HepG2 (cell line): ENCODE measurements around the gene UBE2M. TPM values are rescaled to one million over a fixed set of nuclear protein-coding genes. Genes with fewer than 3 reads are reported as not detected.

Source experiments
- HNRNPL ChIP-seq: fragments of 200-400 bp; formaldehyde crosslinking; IDR thresholded peaks from 2 replicates; pipeline ENCODE4 v1.6.1; 2017; ENCODE audit warnings: mild to moderate bottlenecking, low read depth, low read length
- PHF20 ChIP-seq: sonication (generic); formaldehyde crosslinking; IDR thresholded peaks from 2 replicates; pipeline ENCODE4 v1.5.0; 2020; ENCODE audit warnings: mild to moderate bottlenecking, missing genetic modification reagents
- RXRB ChIP-seq: IDR thresholded peaks from 2 replicates; pipeline ENCODE4 v1.6.1; 2016; ENCODE audit warnings: borderline replicate concordance, missing genetic modification reagents, missing compliant biosample characterization
- SP5 ChIP-seq: IDR thresholded peaks from 2 replicates; pipeline ENCODE4 v1.6.1; 2016; ENCODE audit warnings: low read depth, borderline replicate concordance
- U2AF1 ChIP-seq: fragments of 200-400 bp; formaldehyde crosslinking; optimal IDR thresholded peaks from 2 replicates; pipeline ENCODE3; 2017; ENCODE audit warnings: mild to moderate bottlenecking, low read depth, low read length
- ZFP82 ChIP-seq: sonication (generic); formaldehyde crosslinking; IDR thresholded peaks from 2 replicates; pipeline ENCODE4 v1.5.1; 2020; ENCODE audit warnings: mild to moderate bottlenecking, missing genetic modification reagents, borderline replicate concordance
- ZKSCAN1 ChIP-seq: fragments of 150-350 bp; IDR thresholded peaks from 2 replicates; pipeline ENCODE4 v1.6.1; 2014; ENCODE audit warnings: low read length
- ZKSCAN8 ChIP-seq: IDR thresholded peaks from 2 replicates; pipeline ENCODE4 v1.6.1; 2016; ENCODE audit warnings: borderline replicate concordance, missing genetic modification reagents, missing compliant biosample characterization
- ZNF343 ChIP-seq: sonication (generic); formaldehyde crosslinking; IDR thresholded peaks from 2 replicates; pipeline ENCODE4 v1.4.0; 2020; ENCODE audit warnings: mild to moderate bottlenecking, missing genetic modification reagents
- polyA plus RNA-seq, 8 experiments: library from polyadenylated mRNA; depleted of rRNA in 3 of 8; stranded (reverse) in 7 of 8; unstranded in 1 of 8; fragments of >200 nt; fragmentation: Illumina TruSeq in 4 of 8; extraction: Trizol in 4 of 8; gene quantifications; 2 replicates each; pipeline versions ENCODE4 v1.2.1 to v1.2.3, GENCODE V29; 2011 to 2016; ENCODE audit warnings: low read depth in 4 of 8, missing spikeins in 1 of 8, mixed read lengths in 1 of 8; ENCODE audit not compliant: insufficient read depth in 1 of 8
- total RNA-seq, 5 experiments: library from RNA; depleted of rRNA; stranded (reverse); fragments of >200 nt; fragmentation: Illumina TruSeq; extraction: Trizol; gene quantifications; 2 replicates each; pipeline ENCODE4 v1.2.3, GENCODE V29; 2016; ENCODE audit warnings: low read depth in 1 of 5
- TF ChIP-seq, protein P1 (sequence below): sonication (generic); formaldehyde crosslinking; IDR thresholded peaks from 2 replicates; pipeline ENCODE4 v1.4.0; 2020; ENCODE audit warnings: mild to moderate bottlenecking, missing genetic modification reagents
- TF ChIP-seq, protein P2 (sequence below): sonication (generic); formaldehyde crosslinking; IDR thresholded peaks from 2 replicates; pipeline ENCODE4 v1.8.0; 2022; ENCODE audit warnings: mild to moderate bottlenecking, missing genetic modification reagents
- TF ChIP-seq, protein P3 (sequence below): sonication (generic); formaldehyde crosslinking; IDR thresholded peaks from 2 replicates; pipeline ENCODE4 v1.5.1; 2020; ENCODE audit warnings: mild to moderate bottlenecking, missing genetic modification reagents, moderate library complexity
- TF ChIP-seq, protein P4 (sequence below): sonication (generic); formaldehyde crosslinking; IDR thresholded peaks from 2 replicates; pipeline ENCODE4 v1.5.1; 2020; ENCODE audit warnings: mild to moderate bottlenecking, missing genetic modification reagents, moderate library complexity
- TF ChIP-seq, protein P5 (sequence below): sonication (generic); formaldehyde crosslinking; IDR thresholded peaks from 2 replicates; pipeline ENCODE4 v1.8.1; 2023; ENCODE audit warnings: mild to moderate bottlenecking, missing genetic modification reagents

Gene UBE2M
- total and polyA plus RNA-seq, 2 of the 13 experiments (the other 11 are each of a cell fraction or from before 2014, with no cell fraction given): 36.2 to 50.3 TPM

DNA sequence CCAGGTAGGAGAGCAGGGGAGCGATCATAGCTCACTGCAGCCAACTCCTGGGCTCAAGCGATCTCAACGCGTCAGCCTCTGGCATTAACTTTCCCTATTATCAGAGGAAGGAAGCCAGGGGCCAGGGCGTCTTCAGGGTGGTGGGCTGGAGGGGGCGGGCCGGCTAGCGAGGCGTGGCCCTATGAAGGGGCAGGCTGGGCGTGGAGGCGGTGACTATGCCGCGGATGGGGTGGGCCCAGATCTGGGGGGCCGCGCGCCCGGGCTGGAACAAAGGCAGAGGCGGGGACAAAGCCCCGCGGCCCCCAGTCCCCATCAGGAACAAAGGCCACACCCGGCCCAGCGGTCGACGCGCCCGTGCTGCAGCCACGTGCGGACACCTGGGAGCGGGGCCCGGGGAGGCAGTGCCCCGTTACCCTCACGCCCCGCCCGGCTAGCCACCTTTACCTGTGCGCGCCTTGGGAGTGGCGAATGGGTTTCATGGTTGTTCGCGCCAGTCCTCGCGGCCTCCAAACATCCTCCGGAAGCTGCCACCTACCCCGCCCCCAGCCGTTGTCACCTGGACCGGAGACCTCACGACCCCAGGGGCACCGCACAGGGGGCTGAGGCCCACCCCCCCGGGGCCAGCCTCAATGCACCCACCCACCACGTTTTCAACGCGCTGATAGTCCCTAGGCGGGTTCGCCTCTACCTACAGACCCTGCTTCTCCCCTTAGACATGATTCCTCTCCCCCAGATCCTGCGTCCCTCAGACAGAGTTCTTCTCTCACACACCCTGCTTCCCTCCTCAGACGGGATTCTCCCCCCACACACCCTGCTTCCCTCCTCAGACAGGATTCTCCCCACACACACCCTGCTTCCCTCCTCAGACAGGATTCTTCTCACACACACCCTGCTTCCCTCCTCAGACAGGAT is 19.9 kb downstream of the UBE2M start (continued):
- TF ChIP-seq, protein P1, sequence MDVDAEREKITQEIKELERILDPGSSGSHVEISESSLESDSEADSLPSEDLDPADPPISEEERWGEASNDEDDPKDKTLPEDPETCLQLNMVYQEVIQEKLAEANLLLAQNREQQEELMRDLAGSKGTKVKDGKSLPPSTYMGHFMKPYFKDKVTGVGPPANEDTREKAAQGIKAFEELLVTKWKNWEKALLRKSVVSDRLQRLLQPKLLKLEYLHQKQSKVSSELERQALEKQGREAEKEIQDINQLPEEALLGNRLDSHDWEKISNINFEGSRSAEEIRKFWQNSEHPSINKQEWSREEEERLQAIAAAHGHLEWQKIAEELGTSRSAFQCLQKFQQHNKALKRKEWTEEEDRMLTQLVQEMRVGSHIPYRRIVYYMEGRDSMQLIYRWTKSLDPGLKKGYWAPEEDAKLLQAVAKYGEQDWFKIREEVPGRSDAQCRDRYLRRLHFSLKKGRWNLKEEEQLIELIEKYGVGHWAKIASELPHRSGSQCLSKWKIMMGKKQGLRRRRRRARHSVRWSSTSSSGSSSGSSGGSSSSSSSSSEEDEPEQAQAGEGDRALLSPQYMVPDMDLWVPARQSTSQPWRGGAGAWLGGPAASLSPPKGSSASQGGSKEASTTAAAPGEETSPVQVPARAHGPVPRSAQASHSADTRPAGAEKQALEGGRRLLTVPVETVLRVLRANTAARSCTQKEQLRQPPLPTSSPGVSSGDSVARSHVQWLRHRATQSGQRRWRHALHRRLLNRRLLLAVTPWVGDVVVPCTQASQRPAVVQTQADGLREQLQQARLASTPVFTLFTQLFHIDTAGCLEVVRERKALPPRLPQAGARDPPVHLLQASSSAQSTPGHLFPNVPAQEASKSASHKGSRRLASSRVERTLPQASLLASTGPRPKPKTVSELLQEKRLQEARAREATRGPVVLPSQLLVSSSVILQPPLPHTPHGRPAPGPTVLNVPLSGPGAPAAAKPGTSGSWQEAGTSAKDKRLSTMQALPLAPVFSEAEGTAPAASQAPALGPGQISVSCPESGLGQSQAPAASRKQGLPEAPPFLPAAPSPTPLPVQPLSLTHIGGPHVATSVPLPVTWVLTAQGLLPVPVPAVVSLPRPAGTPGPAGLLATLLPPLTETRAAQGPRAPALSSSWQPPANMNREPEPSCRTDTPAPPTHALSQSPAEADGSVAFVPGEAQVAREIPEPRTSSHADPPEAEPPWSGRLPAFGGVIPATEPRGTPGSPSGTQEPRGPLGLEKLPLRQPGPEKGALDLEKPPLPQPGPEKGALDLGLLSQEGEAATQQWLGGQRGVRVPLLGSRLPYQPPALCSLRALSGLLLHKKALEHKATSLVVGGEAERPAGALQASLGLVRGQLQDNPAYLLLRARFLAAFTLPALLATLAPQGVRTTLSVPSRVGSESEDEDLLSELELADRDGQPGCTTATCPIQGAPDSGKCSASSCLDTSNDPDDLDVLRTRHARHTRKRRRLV (CRISPR knock-in tag): no peak
- TF ChIP-seq ZNF343 (no peak), HNRNPL (no peak), PHF20 (0 out of 2 replicates have a peak, but pooled peaks have one; percentile 19), ZKSCAN1 (no peak), RXRB (CRISPR knock-in tag) (no peak), SP5 (CRISPR knock-in tag) (0 out of 2 replicates have a peak, but pooled peaks have one; percentile 21), ZKSCAN8 (CRISPR knock-in tag) (no peak), ZFP82 (CRISPR knock-in tag) (no peak), U2AF1 (no peak)
- TF ChIP-seq, protein P2, sequence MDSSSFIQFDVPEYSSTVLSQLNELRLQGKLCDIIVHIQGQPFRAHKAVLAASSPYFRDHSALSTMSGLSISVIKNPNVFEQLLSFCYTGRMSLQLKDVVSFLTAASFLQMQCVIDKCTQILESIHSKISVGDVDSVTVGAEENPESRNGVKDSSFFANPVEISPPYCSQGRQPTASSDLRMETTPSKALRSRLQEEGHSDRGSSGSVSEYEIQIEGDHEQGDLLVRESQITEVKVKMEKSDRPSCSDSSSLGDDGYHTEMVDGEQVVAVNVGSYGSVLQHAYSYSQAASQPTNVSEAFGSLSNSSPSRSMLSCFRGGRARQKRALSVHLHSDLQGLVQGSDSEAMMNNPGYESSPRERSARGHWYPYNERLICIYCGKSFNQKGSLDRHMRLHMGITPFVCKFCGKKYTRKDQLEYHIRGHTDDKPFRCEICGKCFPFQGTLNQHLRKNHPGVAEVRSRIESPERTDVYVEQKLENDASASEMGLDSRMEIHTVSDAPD: no peak
- TF ChIP-seq, protein P3, sequence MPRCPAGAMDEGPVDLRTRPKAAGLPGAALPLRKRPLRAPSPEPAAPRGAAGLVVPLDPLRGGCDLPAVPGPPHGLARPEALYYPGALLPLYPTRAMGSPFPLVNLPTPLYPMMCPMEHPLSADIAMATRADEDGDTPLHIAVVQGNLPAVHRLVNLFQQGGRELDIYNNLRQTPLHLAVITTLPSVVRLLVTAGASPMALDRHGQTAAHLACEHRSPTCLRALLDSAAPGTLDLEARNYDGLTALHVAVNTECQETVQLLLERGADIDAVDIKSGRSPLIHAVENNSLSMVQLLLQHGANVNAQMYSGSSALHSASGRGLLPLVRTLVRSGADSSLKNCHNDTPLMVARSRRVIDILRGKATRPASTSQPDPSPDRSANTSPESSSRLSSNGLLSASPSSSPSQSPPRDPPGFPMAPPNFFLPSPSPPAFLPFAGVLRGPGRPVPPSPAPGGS: no peak
- TF ChIP-seq, protein P4, sequence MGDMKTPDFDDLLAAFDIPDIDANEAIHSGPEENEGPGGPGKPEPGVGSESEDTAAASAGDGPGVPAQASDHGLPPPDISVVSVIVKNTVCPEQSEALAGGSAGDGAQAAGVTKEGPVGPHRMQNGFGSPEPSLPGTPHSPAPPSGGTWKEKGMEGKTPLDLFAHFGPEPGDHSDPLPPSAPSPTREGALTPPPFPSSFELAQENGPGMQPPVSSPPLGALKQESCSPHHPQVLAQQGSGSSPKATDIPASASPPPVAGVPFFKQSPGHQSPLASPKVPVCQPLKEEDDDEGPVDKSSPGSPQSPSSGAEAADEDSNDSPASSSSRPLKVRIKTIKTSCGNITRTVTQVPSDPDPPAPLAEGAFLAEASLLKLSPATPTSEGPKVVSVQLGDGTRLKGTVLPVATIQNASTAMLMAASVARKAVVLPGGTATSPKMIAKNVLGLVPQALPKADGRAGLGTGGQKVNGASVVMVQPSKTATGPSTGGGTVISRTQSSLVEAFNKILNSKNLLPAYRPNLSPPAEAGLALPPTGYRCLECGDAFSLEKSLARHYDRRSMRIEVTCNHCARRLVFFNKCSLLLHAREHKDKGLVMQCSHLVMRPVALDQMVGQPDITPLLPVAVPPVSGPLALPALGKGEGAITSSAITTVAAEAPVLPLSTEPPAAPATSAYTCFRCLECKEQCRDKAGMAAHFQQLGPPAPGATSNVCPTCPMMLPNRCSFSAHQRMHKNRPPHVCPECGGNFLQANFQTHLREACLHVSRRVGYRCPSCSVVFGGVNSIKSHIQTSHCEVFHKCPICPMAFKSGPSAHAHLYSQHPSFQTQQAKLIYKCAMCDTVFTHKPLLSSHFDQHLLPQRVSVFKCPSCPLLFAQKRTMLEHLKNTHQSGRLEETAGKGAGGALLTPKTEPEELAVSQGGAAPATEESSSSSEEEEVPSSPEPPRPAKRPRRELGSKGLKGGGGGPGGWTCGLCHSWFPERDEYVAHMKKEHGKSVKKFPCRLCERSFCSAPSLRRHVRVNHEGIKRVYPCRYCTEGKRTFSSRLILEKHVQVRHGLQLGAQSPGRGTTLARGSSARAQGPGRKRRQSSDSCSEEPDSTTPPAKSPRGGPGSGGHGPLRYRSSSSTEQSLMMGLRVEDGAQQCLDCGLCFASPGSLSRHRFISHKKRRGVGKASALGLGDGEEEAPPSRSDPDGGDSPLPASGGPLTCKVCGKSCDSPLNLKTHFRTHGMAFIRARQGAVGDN (CRISPR knock-in tag): peak; percentile 80
- TF ChIP-seq, protein P5, sequence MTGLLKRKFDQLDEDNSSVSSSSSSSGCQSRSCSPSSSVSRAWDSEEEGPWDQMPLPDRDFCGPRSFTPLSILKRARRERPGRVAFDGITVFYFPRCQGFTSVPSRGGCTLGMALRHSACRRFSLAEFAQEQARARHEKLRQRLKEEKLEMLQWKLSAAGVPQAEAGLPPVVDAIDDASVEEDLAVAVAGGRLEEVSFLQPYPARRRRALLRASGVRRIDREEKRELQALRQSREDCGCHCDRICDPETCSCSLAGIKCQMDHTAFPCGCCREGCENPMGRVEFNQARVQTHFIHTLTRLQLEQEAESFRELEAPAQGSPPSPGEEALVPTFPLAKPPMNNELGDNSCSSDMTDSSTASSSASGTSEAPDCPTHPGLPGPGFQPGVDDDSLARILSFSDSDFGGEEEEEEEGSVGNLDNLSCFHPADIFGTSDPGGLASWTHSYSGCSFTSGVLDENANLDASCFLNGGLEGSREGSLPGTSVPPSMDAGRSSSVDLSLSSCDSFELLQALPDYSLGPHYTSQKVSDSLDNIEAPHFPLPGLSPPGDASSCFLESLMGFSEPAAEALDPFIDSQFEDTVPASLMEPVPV (CRISPR knock-in tag): peak; percentile 43; the same call in 1 of the 2 replicates
